Gastrocnemius medialis (tissue), 4 donors: ENCODE measurements around the gene IFNA2. TPM values are rescaled to one million over a fixed set of nuclear protein-coding genes. Genes with fewer than 3 reads are reported as not detected.
"Not testable (repeated sequence)": the region's sequence is repeated elsewhere in the genome, so short reads cannot be mapped to it uniquely, and the experiment has no call there.

Source experiments
- ATAC-seq, 2 donors: fragments of 150-250 bp; one replicate each; pipeline ENCODE4 v1.9.1; 2016
- DNase-seq, 2 donors: peaks; one replicate each; pipeline ENCODE4 v3.0.0-alpha.2; 2019
- H3K27ac ChIP-seq, 4 donors: fragments of 200-600 bp; sonication (generic); 1 replicate in 1 of 4; 2 replicates in 3 of 4; pipeline ENCODE4 v1.5.1; 2016 to 2018; ENCODE audit warnings: mild to moderate bottlenecking in 2 of 4, moderate library complexity in 1 of 4
- H3K27me3 ChIP-seq, 3 donors: fragments of 200-600 bp; sonication (generic) in 2 of 3; 1 replicate in 1 of 3; 2 replicates in 2 of 3; pipeline versions ENCODE4 v1.5.1 to v1.6.0; 2016 to 2019; ENCODE audit warnings: mild to moderate bottlenecking in 1 of 3, moderate library complexity in 1 of 3
- H3K36me3 ChIP-seq, 2 donors: fragments of 200-600 bp; sonication (generic) in 1 of 2; one replicate each; pipeline ENCODE4 v1.5.1; 2017 to 2018
- H3K4me1 ChIP-seq, 2 donors: fragments of 200-600 bp; sonication (generic) in 1 of 2; one replicate each; pipeline ENCODE4 v1.5.1; 2016 to 2017; ENCODE audit warnings: mild to moderate bottlenecking in 2 of 2
- H3K4me3 ChIP-seq, 4 donors: fragments of 200-600 bp; sonication (generic) in 3 of 4; 1 replicate in 1 of 4; 2 replicates in 3 of 4; pipeline ENCODE4 v1.5.1; 2016 to 2019; ENCODE audit warnings: mild to moderate bottlenecking in 2 of 4
- H3K9me3 ChIP-seq, 3 donors: fragments of 200-600 bp; sonication (generic) in 2 of 3; 1 replicate in 1 of 3; 2 replicates in 2 of 3; pipeline ENCODE4 v1.5.1; 2016 to 2019
- POLR2A ChIP-seq, 2 donors: fragments of 450-650 bp; IDR thresholded peaks; one replicate each; pipeline ENCODE4 v1.6.1; 2017; ENCODE audit warnings: antibody characterized with exemption in 2 of 2, mild to moderate bottlenecking in 2 of 2, moderate library complexity in 2 of 2
- in situ Hi-C, 4 donors: fragments of 200-750 bp; cut with MboI; loops; one replicate each; pipeline versions ENCODE4 v1.15.0 to v1.8.0; 2017; ENCODE audit warnings: low sequenced_read_pairs in 4 of 4
- intact Hi-C: fragments of 100-400 bp; cut with DNase I; formaldehyde crosslinking; loops from one replicate; pipeline ENCODE4 v1.15.1; 2023; ENCODE audit warnings: low total_unique reads
- total RNA-seq, 4 donors: library from RNA; depleted of rRNA; stranded (reverse); fragments of >200 nt; gene quantifications; one replicate each; pipeline versions ENCODE4 v1.1.0 to v1.2.3, GENCODE V29; 2016
- TF ChIP-seq, protein P1 (sequence below), 5 experiments: fragments of 450-650 bp in 3 of 5; fragments of 200-600 bp in 2 of 5; sonication (generic) in 2 of 5; IDR thresholded peaks in 4 of 5; conservative IDR thresholded peaks in 1 of 5; 1 replicate in 4 of 5; 2 replicates in 1 of 5; pipeline ENCODE4 v1.5.1; 2016 to 2019; ENCODE audit warnings: antibody characterized with exemption in 5 of 5, mild to moderate bottlenecking in 3 of 5, moderate library complexity in 3 of 5

Gene IFNA2
- total RNA-seq: not detected

DNA sequence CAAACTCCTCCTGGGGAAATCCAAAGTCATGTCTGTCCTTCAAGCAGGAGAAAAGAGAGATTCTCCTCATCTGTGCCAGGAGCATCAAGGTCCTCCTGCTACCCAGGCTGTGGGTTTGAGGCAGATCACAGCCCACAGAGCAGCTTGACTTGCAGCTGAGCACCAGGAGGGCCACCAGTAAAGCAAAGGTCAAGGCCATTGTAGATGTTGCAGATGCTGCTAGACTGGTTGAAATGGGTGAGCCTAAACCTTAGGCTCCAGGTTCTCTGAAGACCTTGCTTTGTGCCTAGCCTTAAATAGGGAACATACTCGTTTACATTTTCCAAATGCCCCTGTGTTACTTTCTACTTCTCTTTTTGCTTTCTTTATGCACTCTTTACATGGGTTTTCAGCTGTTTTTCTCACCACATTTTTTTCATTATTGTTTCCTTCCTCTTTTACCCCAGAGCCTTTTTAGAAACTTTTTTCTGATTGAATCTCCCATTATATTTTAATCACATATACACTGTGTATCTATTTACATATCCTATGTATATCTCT lies at the start of gene IFNA2:
Gene IFNA2 (minus strand): TSS at position 268 of the 540 bp plus-strand sequence. CDS start 69 bp downstream, at position 199.
- DNase-seq (no peak), ATAC-seq (no peak)
- in situ Hi-C loops: no loop called here
- TF ChIP-seq, protein P1, sequence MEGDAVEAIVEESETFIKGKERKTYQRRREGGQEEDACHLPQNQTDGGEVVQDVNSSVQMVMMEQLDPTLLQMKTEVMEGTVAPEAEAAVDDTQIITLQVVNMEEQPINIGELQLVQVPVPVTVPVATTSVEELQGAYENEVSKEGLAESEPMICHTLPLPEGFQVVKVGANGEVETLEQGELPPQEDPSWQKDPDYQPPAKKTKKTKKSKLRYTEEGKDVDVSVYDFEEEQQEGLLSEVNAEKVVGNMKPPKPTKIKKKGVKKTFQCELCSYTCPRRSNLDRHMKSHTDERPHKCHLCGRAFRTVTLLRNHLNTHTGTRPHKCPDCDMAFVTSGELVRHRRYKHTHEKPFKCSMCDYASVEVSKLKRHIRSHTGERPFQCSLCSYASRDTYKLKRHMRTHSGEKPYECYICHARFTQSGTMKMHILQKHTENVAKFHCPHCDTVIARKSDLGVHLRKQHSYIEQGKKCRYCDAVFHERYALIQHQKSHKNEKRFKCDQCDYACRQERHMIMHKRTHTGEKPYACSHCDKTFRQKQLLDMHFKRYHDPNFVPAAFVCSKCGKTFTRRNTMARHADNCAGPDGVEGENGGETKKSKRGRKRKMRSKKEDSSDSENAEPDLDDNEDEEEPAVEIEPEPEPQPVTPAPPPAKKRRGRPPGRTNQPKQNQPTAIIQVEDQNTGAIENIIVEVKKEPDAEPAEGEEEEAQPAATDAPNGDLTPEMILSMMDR (IDR thresholded peaks at IDR 0.05 in 4 of 5, conservative IDR thresholded peaks at IDR 0.05 in 1 of 5): no peak
- TF ChIP-seq POLR2A (IDR thresholded peaks at IDR 0.05): no peak
- H3K27ac ChIP-seq: no peak within 1 kb of the TSS
- H3K36me3 ChIP-seq: no peaks in the 10 kb centered on the region
- no peaks in the 10 kb centered on the region for H3K4me1 ChIP-seq
- no peak within 1 kb of the TSS for H3K4me3 ChIP-seq
- intact Hi-C loops: no loop called here
- H3K9me3 ChIP-seq: no peaks in the 10 kb centered on the region
- peaks cover 0 to 11% (median 7%) of the 10 kb centered on the region in 3 donors for H3K27me3 ChIP-seq

DNA sequence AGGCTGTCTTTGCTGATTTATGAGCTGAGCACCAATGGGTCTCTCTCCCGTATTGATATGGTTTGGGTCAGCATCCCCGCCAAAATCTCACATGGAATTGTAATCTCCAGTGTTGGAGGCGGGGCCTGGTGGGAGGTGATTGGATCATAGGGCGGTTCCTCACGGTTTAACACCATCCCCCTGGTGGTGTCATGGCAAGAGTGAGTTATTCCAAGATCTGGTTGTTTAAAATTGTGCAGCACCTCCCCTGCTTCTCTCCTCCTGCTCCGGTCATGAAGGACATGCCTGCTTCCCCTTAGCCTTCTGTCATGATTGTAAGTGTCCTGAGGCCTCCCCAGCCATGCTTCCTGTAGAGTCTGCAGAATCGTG lies 49.8 kb upstream of the IFNA2 start:
- H3K4me1 ChIP-seq, DNase-seq, intact Hi-C loops, H3K9me3 ChIP-seq, ATAC-seq, H3K36me3 ChIP-seq, H3K4me3 ChIP-seq, H3K27me3 ChIP-seq, H3K27ac ChIP-seq, in situ Hi-C loops: not testable (repeated sequence)

DNA sequence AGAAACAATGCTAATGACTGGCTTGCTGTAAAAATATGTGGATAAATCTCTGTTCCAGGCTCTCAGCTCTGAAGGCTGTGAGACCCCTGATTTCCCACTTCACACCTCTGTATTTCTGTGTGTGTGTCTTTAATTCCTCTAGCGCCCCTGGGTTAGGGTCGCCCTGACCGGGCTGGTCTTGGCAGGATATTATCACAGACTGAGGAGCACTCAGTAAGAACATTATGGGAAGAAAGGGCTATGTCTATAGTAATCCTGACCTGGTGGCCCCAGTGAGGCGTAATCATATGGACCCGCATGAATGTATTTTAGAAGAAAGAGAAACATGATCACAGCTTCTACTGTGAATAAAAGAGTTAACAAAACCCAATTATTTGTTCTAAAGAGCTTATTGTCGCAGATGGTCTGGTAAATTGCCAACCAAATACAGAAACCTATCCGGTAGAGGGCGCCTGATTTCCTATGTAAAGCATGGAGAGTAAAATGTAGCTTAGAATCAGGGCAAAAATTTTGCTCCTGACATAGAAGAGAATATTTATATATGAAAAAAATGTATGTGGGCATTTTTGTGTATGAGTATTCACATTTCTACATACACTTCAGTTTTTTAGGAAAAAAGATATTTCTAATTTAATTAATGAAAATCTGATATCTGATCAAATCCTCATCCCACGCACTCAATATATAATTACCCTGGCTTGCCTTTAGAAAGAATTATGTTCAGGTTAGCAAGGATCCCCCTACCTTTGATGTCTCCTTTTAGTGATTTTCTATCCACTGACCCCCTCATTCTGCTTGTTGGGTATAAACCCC lies 49.2 kb upstream of the IFNA2 start:
- Histone ChIP-seq H3K36me3 (no peaks in the 10 kb centered on the region), H3K4me1 (no peaks in the 10 kb centered on the region), H3K27ac (no peak overlapping the region), H3K9me3 (no peaks in the 10 kb centered on the region), H3K4me3 (no peak overlapping the region), H3K27me3 (peaks cover 0 to 2% (median 0%) of the 10 kb centered on the region in 3 donors)
- in situ Hi-C loops: no loop called here
- DNase-seq: no peak
- no peak for TF ChIP-seq POLR2A (IDR thresholded peaks at IDR 0.05)
- TF ChIP-seq, protein P1 (IDR thresholded peaks at IDR 0.05 in 4 of 5, conservative IDR thresholded peaks at IDR 0.05 in 1 of 5): peak in 1 of 5 experiments; percentile 38
- no peak for ATAC-seq
- intact Hi-C loops: no loop called here

DNA sequence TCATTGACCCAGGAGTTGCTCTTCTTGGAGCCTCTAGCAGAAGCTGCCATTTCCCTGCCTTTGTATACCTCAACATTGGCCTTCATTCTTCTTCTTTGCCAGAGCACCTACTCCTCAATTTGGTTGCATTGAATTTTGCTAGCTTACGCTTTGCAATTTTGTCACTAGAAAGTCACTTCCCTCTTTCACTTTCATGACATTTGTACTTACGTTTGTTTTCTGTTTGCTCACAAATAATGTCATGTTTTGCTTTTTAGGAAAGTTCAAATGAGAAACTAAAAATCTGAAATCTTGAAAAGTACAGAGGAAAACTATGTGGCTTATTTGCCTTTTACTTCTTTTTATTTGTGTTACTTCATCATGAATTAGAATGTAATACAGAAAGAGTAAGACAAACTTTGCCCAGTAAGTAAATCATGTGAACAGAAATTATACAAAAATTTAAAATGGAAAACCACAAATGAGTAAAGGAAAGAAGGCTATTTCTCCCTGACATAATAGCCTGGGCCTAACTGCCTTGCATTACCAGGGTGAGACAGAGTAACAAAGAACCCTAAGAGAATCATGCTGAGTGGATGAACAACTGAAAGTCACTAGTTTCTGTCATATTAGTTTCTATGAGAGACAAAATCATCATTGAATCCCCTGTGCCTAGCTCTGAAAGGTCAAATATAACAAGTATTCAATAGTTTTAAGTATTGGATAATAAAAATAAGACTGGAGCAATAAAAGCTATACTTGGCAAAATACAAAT lies 47.7 kb upstream of the IFNA2 start:
- Histone ChIP-seq H3K9me3 (no peaks in the 10 kb centered on the region), H3K36me3 (no peaks in the 10 kb centered on the region), H3K4me3 (no peak overlapping the region), H3K4me1 (no peaks in the 10 kb centered on the region), H3K27me3 (peaks cover 0 to 2% (median 0%) of the 10 kb centered on the region in 3 donors), H3K27ac (no peak overlapping the region)
- no peak for TF ChIP-seq POLR2A (IDR thresholded peaks at IDR 0.05)
- TF ChIP-seq, protein P1 (IDR thresholded peaks at IDR 0.05 in 4 of 5, conservative IDR thresholded peaks at IDR 0.05 in 1 of 5): no peak
- intact Hi-C loops (no loop called here), in situ Hi-C loops (no loop called here)
- ATAC-seq (no peak), DNase-seq (no peak)

DNA sequence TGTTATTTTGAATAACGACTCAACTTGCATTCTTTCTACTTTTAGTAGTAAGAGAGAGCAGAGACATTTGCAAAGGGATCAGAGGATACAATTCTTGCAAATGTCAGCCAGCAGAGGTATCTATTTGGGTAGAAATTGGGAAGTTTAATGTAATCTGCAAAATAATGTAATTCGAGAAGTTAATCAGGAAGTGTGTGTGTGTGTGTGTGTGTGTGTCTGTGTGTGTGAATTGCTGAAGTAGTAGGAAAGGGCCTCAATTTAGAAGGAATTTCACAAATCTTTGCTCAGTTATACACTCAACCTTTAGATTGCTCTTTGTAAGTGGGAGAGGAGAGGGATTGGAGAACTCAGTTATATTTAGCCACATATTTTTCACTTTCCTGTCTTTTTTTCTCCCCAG lies 44.0 kb upstream of the IFNA2 start:
- Histone ChIP-seq H3K9me3 (no peaks in the 10 kb centered on the region), H3K4me3 (no peak overlapping the region), H3K4me1 (no peaks in the 10 kb centered on the region), H3K27ac (no peak overlapping the region), H3K27me3 (no peaks in the 10 kb centered on the region), H3K36me3 (no peaks in the 10 kb centered on the region)
- intact Hi-C loops (no loop called here), in situ Hi-C loops (no loop called here)
- no peak for TF ChIP-seq POLR2A (IDR thresholded peaks at IDR 0.05)
- TF ChIP-seq, protein P1 (IDR thresholded peaks at IDR 0.05 in 4 of 5, conservative IDR thresholded peaks at IDR 0.05 in 1 of 5): no peak
- ATAC-seq: no peak
- DNase-seq: no peak
